Inferior parietal cortex (tissue), 1 donor: ENCODE results near the gene GASK1A.

ENCODE experiments used
- DNase-seq: peaks from one replicate; pipeline ENCODE4 v3.0.0-alpha.2; 2016; ENCODE audit errors: extremely low spot score

Gene GASK1A

GRCh38 chr3:43086460-43087165, 107.5 kb downstream of the GASK1A start:
- DNase-seq = no peak

GRCh38 chr3:43087249-43087776, 108.2 kb downstream of the GASK1A start:
- DNase-seq = no peak

GRCh38 chr3:43089081-43089480, 110.0 kb downstream of the GASK1A start:
- DNase-seq = no peak

- DNase-seq = no peak
Measured at GRCh38 chr3:43090238-43090637, 111.1 kb downstream of the GASK1A start.

GRCh38 chr3:43091481-43091880, 112.4 kb downstream of the GASK1A start:
- DNase-seq = no peak

GRCh38 chr3:43093006-43093405, 113.9 kb downstream of the GASK1A start:
- DNase-seq = no peak

GRCh38 chr3:43093974-43094373, 114.9 kb downstream of the GASK1A start:
- no peak for DNase-seq

- DNase-seq = no peak
Measured at GRCh38 chr3:43094381-43094780, 115.3 kb downstream of the GASK1A start.

- DNase-seq = no peak
Measured at GRCh38 chr3:43094851-43095250, 115.7 kb downstream of the GASK1A start.

- DNase-seq = no peak
Measured at GRCh38 chr3:43095370-43095769, 116.3 kb downstream of the GASK1A start.

- no peak for DNase-seq
Measured at GRCh38 chr3:43096761-43097160, 117.7 kb downstream of the GASK1A start.

- DNase-seq = no peak
Measured at GRCh38 chr3:43097400-43098080, 118.4 kb downstream of the GASK1A start.

- no peak for DNase-seq
Measured at GRCh38 chr3:43098761-43099160, 119.7 kb downstream of the GASK1A start.

- no peak for DNase-seq
Measured at GRCh38 chr3:43102773-43103480, 123.8 kb downstream of the GASK1A start.

GRCh38 chr3:43104039-43104438, 124.9 kb downstream of the GASK1A start:
- no peak for DNase-seq

- DNase-seq = no peak
Measured at GRCh38 chr3:43104660-43105595, 125.8 kb downstream of the GASK1A start.

GRCh38 chr3:43105596-43106292, 126.6 kb downstream of the GASK1A start, which contains the start of gene POMGNT2:
Gene POMGNT2, minus strand, starts transcription at chr3:43106079. Its CDS starts 24,648 bp downstream, at chr3:43081431.
- DNase-seq = peak; percentile 92

- DNase-seq = no peak
Measured at GRCh38 chr3:43106293-43106628, 127.2 kb downstream of the GASK1A start.
